IPS-11a (cell line): ENCODE data around the gene SHC1.

Source experiments
- H3K4me3 ChIP-seq: one replicate; pipeline ENCODE4 v1.5.1; 2013; ENCODE audit warnings: low read depth, low read length, control low read depth

SHC1 gene, protein sequence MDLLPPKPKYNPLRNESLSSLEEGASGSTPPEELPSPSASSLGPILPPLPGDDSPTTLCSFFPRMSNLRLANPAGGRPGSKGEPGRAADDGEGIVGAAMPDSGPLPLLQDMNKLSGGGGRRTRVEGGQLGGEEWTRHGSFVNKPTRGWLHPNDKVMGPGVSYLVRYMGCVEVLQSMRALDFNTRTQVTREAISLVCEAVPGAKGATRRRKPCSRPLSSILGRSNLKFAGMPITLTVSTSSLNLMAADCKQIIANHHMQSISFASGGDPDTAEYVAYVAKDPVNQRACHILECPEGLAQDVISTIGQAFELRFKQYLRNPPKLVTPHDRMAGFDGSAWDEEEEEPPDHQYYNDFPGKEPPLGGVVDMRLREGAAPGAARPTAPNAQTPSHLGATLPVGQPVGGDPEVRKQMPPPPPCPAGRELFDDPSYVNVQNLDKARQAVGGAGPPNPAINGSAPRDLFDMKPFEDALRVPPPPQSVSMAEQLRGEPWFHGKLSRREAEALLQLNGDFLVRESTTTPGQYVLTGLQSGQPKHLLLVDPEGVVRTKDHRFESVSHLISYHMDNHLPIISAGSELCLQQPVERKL

DNA sequence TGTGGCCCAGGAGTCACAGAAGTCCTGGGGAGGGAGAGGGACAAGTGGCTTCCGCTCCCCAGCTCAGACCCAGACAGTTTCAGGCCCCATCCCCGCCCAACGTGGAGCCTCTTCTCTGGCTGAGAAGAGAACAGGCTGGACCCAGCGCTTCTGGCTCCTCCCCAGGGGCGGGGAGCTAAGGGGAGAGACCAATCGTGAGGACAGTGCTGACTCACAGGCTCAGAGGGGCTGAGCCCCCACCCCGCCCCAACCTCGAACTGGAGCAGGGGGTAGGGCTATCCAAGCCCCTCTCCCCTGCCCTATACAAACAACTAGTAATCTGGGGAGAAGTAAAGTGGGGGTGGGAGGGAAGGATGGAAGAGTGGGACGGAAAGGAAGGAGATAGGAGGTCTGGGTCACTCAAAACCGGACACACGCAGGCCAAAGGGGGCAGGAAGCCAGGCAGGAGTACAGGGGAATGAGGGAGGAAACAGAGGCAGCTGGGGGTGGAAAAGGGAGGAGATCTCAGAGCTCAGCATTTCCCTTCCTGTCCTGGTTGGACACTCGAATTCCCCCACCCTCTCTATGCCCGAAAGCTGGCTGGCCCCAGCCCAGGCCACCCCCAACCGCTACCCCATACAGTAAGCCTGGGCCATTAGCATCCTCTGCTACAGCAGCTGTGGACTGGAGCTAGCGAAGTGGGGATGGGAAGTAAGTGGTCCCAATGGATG is at the start of gene SHC1:
TSS of gene SHC1 (minus strand) at position 117 of the 710 bp plus-strand sequence. CDS start 221 bp downstream, outside the sequence.
- H3K4me3 ChIP-seq: peak within 1 kb of the TSS; percentile 68

DNA sequence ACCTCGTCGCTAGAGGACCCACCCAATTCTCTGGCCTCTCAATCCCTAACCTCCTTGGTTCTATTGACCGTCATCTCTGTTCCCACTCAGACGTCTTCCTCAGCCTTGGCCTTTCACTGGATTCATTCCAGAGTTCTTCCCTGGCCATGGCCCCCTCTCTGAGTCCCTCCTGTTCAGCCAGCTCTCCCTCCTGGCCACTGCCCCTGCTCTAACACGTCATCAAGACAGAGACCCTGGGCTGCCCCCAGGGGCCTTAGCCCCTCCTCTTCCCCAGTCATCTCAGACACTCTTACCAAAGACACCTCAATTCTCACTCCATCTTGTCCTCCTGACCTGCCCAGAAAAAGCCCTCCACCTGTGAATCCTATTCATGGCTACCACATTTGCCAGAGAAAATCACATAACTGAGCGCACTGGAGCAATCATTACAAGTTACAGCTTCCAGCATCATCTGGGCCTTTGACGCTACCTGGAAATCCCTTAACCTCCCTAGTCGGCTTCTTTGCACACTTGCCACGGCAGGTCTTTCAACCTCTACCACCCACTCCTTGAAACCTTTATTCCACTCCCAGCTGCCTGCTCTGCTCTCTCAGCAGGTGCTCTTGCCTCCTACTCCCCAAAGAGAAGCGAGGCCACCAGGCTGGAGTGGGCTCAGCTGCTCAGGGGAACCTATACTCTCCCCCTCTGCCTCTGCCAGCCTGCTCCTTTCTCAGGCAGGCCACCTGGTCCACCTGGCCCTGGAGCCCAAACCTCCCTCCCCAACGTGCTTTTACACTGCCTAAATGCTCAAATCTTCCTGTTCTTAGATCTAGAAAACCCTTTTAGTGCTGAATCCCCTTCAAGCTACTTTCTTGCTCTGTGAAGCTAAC is 49.1 kb upstream of the SHC1 start:
- no peak overlapping the region for H3K4me3 ChIP-seq

DNA sequence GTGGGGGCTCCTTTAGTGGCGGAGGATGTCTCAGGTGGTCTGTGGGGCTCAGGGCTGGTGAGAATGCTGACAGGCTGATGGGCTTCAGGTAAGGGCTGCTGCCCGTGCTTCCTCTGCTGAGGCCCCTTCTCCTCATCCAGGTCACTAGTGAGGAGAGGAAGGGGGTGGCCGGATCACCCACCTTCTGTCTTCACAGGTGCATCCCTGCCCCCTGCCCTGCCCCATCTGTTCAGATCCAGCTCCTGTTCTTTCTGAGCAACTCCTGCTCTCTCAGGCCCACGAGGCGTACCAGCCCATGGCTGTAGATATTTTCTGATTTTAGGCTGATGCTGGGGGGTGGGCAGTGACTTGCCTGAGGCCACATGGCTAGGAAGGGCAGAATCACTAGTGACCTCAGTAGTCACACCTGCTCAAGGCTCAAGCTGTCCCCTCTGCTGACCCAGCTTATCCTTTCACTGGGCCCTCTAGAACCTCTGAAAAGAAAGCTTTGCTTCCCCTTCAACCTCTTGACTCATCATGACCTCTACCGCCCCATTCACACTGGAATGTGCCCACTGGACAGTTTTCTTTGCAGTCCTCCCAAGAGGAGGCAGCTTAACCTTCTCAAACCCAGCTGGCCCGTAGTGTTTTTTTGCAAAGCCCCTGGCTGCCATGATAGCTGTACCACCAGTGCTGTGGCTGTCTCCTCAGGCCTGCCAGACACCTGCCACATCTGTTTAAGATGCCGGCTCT is 48.2 kb upstream of the SHC1 start:
- no peak overlapping the region for H3K4me3 ChIP-seq

DNA sequence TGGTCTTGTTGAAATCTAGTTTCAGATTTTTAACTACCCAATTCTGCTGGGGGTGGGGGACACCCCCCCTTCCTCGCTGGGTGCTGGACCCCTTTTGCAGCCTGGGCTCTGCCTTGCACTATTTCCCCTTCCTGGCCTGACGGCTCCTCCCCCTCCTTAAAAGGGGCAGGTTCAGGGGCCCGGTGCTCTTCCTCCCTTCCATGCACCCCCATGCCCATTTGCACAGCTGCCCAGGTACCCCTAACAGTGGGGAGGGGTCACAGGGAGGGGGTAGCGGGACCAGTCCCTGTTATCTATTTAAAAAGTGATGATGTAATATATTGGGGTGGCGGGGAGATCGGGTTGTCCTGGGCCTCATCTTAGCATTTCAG is 47.4 kb upstream of the SHC1 start:
- no peak overlapping the region for H3K4me3 ChIP-seq

DNA sequence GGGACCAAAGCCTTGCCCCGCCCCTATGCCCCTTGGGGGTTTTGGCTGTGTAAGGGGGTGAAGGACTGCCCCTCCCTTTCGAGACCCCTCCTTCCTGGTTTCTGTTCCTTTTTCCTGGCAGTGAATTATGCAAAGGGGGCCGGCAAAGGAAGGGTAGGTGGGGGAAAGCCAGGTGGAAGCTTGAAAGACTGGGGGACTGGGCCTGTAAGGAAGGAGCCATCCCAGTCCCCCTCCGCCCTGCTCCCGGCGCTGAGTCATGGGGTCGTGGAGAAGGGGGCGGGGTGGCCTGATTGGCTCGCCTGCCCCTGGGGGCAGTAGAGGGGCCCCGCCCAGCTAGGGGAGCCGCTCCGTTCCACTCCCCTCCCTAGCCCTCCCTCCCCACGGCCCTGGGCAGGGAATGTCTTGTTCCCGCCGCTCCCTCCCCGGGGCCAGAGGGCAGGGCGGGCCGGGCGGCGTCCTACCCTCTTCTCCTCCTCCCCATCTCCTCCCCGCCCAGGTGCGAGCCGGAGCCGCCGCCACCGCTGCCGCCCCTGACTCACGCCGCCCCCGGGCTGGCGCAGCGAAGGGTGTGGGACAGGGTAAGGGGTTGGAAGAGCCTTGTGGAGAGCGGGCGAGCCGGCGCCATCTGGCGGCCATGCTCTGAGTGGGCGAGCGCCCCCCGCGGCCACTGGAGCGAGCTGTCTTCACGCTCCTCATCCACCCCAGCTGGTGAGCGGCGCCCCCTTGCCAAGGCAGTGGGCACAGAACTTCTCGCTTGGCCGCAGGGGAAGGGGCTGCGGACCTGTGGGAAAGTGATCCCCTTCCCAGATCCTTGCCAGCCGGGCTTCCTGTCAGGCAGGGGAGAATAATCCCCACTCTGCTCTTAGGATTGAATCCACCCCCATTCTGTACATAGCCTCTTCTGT is 46.7 kb upstream of the SHC1 start:
- peak overlapping the region; percentile 28 for H3K4me3 ChIP-seq

DNA sequence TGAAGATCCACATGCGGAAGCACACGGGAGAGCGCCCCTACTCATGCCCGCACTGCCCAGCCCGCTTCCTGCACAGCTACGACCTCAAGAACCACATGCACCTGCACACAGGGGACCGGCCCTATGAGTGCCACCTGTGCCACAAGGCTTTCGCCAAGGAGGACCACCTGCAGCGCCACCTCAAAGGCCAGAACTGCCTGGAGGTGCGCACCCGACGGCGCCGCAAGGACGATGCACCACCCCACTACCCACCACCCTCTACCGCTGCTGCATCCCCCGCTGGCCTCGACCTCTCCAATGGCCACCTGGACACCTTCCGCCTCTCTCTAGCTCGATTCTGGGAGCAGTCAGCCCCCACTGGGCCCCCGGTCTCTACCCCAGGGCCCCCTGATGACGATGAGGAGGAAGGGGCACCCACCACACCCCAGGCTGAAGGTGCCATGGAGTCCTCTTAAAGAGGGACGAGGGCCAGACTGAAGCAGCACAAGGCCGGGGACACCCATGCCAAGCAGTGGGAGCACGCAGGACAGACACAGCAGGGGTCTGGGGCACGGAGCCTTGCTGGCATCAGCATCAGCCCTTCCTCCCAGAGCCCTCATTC is 45.8 kb upstream of the SHC1 start:
- H3K4me3 ChIP-seq: no peak overlapping the region

DNA sequence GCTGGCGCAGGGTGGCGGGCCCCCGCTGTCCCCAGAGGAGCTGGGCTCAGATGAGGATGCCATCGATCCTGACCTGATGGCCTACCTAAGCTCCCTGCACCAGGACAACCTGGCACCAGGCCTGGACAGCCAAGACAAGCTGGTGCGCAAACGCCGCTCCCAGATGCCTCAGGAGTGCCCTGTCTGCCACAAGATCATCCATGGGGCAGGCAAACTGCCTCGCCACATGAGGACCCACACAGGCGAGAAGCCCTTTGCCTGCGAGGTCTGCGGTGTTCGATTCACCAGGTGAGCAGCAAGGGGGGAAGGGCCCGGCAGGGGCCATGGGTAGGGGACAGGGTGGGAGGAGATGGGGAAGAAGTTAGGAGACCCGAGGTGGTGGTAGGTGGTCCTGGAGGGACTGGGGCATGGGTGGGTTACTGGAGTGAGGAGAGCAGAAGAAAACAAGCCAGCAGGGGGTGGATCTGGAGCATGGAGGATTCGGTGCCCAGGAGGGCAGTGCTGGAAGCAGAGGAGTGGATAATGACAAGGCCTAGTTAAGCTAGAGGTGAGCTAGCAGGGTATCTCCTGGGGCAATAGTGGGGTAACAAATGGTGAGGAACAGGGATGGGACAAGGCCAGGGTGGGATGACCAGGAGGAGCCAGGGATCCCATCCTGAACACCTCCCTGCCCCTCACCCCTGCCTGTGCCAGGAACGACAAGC is 45.1 kb upstream of the SHC1 start:
- H3K4me3 ChIP-seq: no peak overlapping the region

DNA sequence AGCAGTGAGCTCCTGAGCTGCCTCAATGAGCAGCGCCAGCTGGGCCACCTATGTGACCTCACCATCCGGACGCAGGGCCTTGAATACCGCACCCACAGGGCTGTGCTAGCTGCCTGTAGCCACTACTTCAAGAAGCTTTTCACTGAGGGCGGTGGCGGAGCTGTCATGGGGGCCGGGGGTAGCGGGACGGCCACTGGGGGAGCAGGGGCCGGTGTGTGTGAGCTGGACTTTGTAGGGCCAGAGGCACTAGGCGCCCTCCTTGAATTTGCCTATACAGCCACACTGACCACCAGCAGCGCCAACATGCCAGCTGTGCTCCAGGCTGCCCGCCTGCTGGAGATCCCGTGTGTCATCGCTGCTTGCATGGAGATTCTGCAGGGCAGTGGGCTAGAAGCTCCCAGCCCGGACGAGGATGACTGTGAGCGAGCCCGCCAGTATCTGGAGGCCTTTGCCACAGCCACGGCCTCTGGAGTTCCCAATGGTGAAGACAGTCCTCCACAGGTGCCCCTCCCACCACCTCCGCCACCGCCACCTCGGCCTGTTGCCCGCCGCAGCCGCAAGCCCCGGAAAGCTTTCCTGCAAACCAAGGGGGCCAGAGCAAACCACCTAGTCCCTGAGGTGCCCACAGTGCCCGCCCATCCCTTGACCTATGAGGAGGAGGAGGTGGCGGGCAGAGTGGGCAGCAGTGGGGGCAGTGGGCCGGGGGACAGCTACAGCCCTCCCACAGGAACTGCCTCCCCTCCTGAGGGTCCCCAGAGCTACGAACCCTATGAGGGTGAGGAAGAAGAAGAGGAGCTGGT is 44.4 kb upstream of the SHC1 start:
- H3K4me3 ChIP-seq: no peak overlapping the region

DNA sequence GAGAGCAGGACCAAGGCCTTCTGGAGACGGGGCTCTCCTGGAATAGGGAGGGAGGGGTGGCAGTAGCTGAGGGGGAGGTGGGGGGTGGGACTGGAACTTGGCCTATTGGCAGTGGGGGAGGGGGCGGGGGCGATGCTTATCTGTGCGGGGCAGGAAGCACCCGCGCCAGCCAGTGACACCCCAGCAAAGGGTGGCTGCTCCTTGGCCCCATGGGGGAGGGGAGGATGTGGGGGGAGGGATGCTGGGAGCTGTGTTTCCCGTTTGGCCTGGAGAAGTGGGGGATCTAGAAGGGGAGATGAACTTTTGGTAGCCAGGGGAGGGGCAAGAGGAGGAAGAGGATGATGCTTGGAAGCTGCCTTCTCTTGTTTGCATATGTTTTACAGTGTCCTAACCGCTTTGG is 43.1 kb upstream of the SHC1 start:
- H3K4me3 ChIP-seq: no peak overlapping the region

DNA sequence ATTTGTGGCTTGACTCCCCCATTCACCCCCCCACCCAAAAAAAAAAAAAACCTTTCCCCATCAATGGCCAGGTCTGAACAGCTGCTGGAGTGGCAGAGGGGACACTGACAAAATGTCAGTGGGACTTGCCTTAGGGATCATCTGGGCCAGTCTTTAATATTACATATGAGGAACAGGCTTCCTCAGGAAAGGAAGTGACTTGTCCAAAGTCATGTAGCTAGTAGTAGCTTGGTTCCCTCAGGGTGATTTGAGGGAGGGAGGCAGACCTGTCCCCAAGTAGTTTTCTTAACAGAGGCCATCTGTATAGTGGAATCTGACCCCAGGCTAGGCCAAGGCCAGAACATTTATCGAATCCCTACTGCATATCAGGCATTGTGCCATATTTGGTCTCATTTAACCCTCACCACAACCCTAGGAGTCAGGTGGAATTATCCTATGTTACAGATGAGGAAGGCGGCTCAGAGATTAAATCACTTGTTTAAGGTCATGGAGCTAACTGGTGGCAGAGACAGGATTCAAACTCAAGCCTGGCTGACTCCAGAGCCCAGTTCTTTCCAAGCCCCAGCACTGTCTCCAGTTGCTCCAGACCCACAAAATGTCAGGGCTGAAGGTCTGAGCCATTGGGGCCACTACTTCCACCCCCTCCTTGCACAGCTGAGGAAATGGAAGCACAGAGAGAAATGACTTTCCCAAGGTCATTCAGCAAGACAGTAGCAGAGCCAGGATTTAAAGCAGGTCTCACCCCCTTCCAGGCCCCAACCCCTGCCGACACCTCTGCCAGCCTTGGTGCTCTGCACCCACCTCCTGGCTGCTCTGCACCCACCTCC is 42.4 kb upstream of the SHC1 start:
- H3K4me3 ChIP-seq: no peak overlapping the region

DNA sequence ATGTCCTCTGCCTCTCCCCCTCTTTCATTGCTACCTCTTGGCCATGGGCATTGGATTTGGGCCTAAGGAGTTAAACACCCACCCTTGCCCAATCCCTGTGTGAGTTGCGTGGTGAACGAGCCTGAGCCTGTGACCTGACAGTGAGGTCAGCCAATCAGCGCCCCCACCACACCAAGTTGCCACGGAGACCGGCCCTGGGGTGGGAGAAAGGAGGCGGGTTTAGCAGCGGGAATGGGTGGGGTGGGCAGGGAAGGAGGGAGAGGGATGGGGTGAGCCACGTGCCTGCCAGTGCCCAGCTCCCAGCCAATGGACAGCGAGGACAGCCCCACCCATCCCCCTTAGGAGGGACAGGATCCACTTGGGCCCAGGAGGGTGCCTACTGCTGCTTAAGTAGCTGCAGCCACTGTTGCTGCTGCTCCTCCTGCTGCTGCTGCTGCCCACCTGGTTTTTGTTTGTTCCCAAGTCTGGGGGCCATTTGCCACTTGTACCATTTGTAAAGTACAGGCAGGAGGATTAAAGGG is 41.5 kb upstream of the SHC1 start:
- no peak overlapping the region for H3K4me3 ChIP-seq

DNA sequence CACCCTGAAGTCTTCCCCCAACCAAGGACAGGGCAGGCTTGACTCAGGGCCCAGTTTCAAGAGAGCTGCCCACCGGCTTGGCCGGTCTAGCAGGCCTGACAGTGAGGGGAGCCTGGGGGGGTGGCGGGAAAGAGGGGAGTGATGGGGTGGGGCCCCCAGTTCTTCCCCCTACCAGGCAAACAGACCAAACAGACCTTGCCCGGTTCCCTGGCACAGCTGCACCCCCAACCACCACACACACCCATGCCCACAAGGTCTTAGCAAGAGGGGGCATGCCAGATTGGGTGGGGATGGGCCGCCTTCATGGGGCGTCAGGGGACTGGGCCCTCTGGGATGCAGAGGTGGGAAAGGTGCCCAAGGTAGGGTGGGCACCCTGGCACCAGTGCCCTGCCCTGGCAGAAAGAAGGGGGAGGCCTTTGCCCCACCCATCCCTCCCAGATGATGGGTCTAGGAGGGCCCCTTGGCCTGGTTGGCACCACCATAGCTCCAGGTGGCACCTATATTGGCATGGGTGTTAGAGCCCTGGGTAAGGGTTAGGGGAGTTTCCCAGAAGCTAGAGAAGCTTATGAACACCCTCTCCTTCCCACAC is 41.0 kb upstream of the SHC1 start:
- H3K4me3 ChIP-seq: no peak overlapping the region

DNA sequence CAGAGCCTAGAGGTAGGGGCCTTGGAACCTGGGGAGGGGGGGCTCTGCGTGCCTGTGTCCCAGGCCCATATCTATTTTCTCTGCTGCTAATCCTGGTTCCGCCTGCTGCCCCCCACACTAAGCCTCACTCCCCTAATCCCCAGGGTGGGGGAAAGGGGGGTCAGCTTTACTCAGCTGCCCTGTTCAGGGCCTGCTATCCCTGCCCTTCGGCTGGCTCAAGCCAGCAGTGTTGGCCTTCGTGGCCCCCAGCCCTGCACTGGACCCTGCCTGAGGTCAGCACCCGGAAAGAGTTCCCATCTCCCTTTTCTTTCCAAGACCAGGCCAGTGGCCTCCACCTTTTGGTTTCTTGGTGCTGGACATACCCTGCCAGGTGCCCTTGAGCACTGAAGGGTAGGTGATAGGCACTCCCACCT is 40.5 kb upstream of the SHC1 start:
- H3K4me3 ChIP-seq: no peak overlapping the region

DNA sequence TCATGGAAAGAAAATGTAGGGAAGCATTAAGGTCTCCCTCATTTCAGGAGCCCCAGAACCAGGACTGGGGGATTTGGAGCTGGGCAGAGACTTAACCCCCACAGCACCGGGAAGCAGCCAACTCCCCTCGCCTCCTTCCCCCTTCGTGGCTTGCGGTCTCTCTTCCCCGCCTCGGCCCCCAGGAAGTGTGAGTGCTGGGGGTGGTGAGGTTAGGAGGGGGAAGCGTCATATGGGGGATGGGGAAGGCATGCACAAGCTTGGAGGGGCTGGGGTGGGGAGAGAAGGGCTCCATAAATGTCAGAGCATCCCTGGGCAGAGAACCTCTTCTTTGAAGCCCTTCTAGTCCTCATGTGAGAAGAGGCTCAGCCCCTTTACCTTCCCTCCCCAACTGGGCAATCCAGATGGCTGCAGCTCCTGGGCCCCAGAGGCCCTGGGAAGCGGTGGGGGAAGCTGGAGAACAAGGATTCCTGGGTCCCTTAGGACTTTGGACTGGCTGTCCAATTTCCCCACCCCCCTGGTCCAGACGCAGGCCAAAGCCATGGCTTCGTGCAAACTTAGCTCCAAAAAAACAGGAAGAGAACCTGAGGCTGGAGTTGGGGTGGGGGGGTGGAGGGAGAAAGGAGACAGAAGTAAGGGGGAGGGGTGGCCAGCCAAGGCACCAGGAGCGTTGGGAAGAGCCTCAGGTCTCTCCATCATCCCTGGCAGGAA is 39.8 kb upstream of the SHC1 start:
- H3K4me3 ChIP-seq: no peak overlapping the region

DNA sequence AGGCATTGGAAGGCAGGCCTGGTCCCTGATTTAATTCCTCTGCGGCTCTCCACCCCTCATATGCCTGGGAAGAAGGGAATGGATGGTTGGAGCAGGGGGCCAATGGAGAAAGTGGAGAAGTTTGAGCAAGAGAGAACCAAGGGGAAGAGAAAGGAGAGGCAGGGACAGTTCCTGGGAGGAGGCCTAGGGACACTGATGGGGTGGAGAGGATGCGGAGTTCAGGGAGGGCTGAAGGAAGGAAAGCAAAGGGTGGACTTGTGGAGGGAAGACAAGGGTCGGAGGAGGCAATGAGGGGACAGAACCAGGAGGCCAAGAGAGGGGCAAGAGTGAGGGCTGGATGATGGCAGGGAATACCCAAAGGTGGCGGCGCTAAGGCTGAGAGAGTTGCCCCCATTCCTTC is 39.2 kb upstream of the SHC1 start:
- H3K4me3 ChIP-seq: no peak overlapping the region
